ENCODE results near the gene MKX.

Gene MKX

GRCh38 chr10:27716521-27716920 lies 29.1 kb downstream of the MKX start:
- no peak overlapping the region for H3K27ac ChIP-seq
- TF ChIP-seq CTCF (conservative IDR thresholded peaks at IDR 0.05; ENCODE audit: low read depth), result no peak
- DNase-seq (ENCODE audit: low spot score), result no peak
- ChIA-PET POLR2A (ENCODE audit: low non-redundant PET) (no interaction called here), CTCF (no interaction called here)

- POLR2A ChIA-PET (ENCODE audit: low non-redundant PET), result no interaction called here
- CTCF ChIA-PET, result no interaction called here
- DNase-seq (ENCODE audit: low spot score), result no peak
- H3K27ac ChIP-seq, result no peak overlapping the region
- no peak for TF ChIP-seq CTCF (conservative IDR thresholded peaks at IDR 0.05; ENCODE audit: low read depth)
Observed at GRCh38 chr10:27715505-27715904, 30.1 kb downstream of the MKX start.

GRCh38 chr10:27714349-27714748 lies 31.3 kb downstream of the MKX start:
- H3K27ac ChIP-seq, result no peak overlapping the region
- no peak for DNase-seq (ENCODE audit: low spot score)
- no peak for TF ChIP-seq CTCF (conservative IDR thresholded peaks at IDR 0.05; ENCODE audit: low read depth)
- POLR2A ChIA-PET (ENCODE audit: low non-redundant PET), result no interaction called here
- CTCF ChIA-PET, result no interaction called here

- POLR2A ChIA-PET (ENCODE audit: low non-redundant PET), result no interaction called here
- no peak for TF ChIP-seq CTCF (conservative IDR thresholded peaks at IDR 0.05; ENCODE audit: low read depth)
- no peak overlapping the region for H3K27ac ChIP-seq
- no peak for DNase-seq (ENCODE audit: low spot score)
- CTCF ChIA-PET, result no interaction called here
Observed at GRCh38 chr10:27713941-27714340, 31.7 kb downstream of the MKX start.

- CTCF ChIA-PET, result no interaction called here
- no peak for DNase-seq (ENCODE audit: low spot score)
- POLR2A ChIA-PET (ENCODE audit: low non-redundant PET), result no interaction called here
- H3K27ac ChIP-seq, result no peak overlapping the region
- no peak for TF ChIP-seq CTCF (conservative IDR thresholded peaks at IDR 0.05; ENCODE audit: low read depth)
Observed at GRCh38 chr10:27710014-27710413, 35.6 kb downstream of the MKX start.

- ChIA-PET POLR2A (ENCODE audit: low non-redundant PET) (no interaction called here), CTCF (no interaction called here)
- no peak overlapping the region for H3K27ac ChIP-seq
- TF ChIP-seq CTCF (conservative IDR thresholded peaks at IDR 0.05; ENCODE audit: low read depth), result no peak
- no peak for DNase-seq (ENCODE audit: low spot score)
Observed at GRCh38 chr10:27709304-27709703, 36.3 kb downstream of the MKX start.

- POLR2A ChIA-PET (ENCODE audit: low non-redundant PET), result no interaction called here
- CTCF ChIA-PET, result no interaction called here
- DNase-seq (ENCODE audit: low spot score), result no peak
- no peak for TF ChIP-seq CTCF (conservative IDR thresholded peaks at IDR 0.05; ENCODE audit: low read depth)
- H3K27ac ChIP-seq, result no peak overlapping the region
Observed at GRCh38 chr10:27701938-27702537, 43.6 kb downstream of the MKX start.

Measured in RWPE1 (cell line).